C4-2B (cell line): ENCODE results near the gene MAD2L1BP.

Source experiments
- CTCF ChIP-seq: fragments of 450-650 bp; conservative IDR thresholded peaks from 2 replicates; pipeline ENCODE4 v1.5.1; 2017; ENCODE audit warnings: mild to moderate bottlenecking
- ZFX ChIP-seq: fragments of 450-650 bp; IDR thresholded peaks from 2 replicates; pipeline ENCODE4 v1.6.1; 2017

GRCh38 chr6:43634702-43635303 lies 837 bp upstream of the MAD2L1BP start:
- no peak for TF ChIP-seq CTCF
- TF ChIP-seq ZFX, result no peak
